Stimulated activated CD4-positive, alpha-beta T cell treated with anti-CD3 and anti-CD28 coated beads, Interleukin-12 subunit alpha, Interleukin-12 subunit beta, amount 100 ng/mL, for 4 hours (primary cell): ENCODE data around the gene ADAM22.

ENCODE experiments used
- DNase-seq: peaks from one replicate; pipeline ENCODE4 v3.0.0-alpha.2; 2020

Gene ADAM22

GRCh38 chr7:88176190-88176589 lies 242.1 kb downstream of the ADAM22 start:
- no peak for DNase-seq

GRCh38 chr7:88183051-88183450 lies 249.0 kb downstream of the ADAM22 start:
- no peak for DNase-seq

DNA sequence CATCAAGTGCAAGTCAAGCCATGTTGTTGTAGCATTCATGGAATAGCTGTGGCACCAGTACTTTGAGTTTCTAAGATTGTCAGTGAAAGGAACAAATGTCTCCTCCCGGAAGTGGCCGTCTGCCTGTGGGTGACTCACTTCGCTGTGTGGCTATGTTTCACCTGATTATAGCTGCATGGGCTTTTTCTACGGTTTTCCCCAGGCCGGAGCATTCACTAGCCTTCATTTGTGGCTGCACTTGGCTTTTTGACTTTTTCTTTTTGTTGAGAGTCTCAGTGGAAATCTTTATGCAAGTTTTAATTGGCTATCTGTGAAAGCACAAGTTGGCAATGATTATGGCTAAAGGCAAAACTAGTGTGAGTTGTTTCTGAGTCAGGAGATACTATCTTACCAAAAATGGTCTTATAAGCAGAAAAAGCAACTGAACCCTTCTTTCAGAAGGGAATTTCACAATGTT lies 250.8 kb downstream of the ADAM22 start:
- no peak for DNase-seq

GRCh38 chr7:88185650-88186049 lies 251.6 kb downstream of the ADAM22 start:
- DNase-seq = no peak

DNA sequence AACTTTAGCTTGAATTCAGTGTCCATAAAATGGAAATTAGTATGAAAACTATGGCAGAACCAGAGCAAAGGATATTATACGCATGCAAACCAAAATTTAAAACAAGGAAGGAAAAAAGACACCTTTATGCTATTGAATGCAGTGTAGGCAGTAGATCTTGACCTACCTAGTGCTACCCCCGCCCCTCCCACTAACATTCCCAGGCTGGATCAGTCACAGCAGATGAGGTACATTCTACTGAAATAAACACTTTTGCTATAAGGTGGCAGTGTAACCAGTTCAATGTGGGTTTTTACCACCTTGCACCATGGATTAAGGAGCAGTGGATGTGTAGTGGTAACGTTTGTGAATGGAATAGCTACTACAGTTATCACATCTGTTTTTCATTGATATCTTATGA lies 257.9 kb downstream of the ADAM22 start:
- DNase-seq = no peak

GRCh38 chr7:88200261-88200660 lies 266.2 kb downstream of the ADAM22 start:
- DNase-seq = no peak

- DNase-seq = no peak
These were observed 266.7 kb downstream of the ADAM22 start for GRCh38 chr7:88200789-88201188.

DNA sequence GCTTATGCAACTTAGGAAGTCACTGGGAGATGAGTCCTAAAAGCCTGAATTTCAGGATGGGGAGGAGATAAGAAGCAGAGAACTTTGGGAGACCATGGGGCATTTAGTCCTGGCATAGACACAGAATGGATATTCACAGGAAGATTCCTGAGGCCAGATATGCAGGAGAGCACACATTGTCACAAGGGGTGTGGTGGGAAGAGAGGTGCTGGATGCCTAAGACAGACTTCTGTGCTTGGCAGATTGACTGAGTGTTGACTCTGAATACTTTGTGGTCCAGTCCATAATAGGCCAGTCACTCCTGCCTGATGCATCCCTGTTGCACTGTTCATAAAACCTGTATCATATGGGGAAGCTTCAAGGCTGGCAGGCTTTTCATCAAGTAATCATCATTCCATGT lies 267.3 kb downstream of the ADAM22 start:
- DNase-seq = no peak

DNA sequence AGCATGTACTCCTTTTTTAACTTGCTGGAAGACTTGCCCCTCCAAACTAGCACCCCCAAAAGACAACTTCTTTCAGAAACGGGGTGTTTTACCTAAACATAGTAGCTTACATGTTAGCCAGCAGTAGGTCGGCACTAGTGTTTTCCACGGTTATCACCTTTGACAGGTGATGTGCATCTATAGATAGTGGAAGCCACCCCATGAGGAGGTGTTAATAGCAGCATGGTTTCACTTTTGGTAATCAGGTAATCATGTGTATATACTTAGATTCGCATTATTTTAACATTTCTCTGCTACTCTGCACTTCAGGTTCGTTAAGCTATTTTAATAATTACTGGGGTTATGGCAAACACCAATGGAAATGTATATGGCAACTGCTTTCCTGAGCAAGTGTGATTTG lies 268.2 kb downstream of the ADAM22 start:
- DNase-seq = no peak

GRCh38 chr7:88202799-88203198 lies 268.7 kb downstream of the ADAM22 start:
- no peak for DNase-seq

DNA sequence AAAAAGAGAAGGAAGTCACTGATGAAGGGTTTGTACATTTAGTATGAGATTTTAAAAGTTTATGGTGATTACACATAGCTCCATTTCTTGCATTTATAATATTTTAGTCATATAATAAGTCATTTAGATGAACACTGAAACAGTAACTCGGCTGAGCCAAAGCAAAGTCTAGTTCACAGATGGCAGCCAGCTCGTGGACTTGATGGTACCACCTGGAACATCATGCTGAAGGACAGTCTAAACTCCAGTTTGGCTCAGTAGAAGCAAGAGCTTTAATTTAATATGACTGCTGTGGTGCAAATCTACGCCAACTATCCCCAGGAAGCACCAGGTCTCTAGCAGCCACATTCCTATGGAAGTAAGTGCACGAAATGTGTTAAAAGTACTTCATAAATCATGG lies 269.4 kb downstream of the ADAM22 start:
- no peak for DNase-seq

GRCh38 chr7:88204525-88205110 lies 270.6 kb downstream of the ADAM22 start:
- DNase-seq = no peak

DNA sequence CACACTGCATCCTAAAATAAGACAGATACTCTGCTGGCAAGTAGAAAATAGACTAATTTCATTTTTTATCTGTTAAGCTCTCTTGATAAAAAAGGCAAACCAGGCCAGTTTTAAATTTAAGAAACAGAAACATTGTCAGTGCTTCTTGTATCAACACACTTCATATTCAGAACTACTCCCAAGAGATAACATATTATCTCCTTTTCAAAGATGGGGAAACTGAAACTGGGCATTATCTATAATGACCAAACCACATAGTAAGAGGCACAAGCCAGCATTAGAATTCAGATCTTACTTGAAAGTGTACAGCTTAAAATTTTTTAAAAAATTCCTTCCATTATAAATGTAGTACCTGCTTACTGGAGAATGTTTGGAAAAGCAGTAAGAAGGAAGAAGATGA lies 271.1 kb downstream of the ADAM22 start:
- DNase-seq = no peak

GRCh38 chr7:88206254-88206653 lies 272.2 kb downstream of the ADAM22 start:
- DNase-seq = no peak

DNA sequence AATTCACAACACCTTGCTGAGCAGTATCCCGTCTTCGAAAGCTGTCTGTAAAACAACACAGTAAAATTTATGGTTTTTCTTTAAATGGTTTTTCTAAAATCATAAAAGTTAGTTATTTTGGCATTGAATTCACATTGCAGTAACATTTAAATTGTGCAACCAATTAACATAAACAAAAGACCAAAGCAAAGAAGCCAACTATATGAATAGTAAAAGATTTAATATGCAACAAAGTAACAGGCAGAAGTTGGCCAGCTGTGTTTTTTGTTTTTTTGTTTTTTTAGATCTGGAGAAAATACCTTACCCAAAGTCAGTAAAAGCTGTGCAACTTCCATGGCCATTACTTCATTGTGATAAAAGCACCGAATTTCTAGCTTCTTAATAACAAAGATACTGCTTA lies 274.5 kb downstream of the ADAM22 start:
- no peak for DNase-seq

DNA sequence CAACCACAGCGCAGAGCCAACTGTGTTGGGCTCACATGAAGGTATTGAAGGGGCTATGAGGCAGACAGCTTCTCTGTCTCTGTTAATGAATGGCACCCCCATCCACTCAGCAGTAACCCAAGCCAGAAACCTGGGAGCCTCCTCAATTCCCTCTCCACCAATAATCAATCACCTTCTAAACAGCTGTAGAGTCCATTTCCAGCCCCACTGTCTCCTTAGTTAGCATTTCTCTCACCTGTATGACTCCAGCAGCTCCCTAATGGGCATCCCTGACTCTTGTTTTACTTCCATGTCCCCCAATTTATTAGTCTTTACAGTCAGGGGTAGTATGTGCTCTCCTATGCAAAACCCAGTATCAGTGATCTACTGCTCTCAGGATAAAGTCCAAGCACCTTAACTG lies 278.9 kb downstream of the ADAM22 start:
- no peak for DNase-seq

DNA sequence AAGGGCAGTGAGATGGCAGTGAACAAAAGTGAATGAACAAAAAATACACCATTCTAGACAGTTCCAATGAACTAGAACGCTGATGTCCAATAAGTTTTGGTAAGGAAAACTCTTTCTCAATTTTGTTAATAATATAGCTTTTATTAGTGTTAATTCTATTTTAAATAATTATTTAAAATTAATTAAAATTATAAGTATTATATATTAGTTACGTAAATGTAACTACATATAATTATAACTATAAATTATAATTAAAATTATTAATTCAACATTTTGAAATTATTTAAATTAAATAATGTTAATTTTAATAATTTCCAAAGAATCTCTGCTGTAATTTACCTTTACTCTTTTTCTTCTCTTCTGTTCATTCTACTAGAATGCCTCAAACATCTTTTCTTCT lies 280.4 kb downstream of the ADAM22 start:
- DNase-seq = no peak

DNA sequence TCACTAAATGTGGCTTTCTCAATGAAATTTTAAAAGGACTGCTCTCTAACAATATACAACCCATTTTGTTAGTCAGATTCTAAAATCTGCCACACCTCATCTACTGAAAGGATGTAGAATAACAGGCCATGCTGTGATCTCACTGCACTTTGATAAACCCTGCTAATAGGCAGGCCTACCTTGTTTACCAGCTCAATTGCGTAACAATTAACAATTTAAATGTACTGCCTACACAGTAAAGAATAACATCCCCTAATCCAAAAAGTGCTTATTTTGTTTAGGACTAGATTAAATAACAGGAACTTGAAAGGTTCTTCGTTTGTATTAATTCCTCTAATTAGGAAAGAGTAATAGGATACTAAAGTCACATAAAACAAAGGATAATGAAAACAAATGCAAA lies 281.2 kb downstream of the ADAM22 start:
- DNase-seq = no peak

DNA sequence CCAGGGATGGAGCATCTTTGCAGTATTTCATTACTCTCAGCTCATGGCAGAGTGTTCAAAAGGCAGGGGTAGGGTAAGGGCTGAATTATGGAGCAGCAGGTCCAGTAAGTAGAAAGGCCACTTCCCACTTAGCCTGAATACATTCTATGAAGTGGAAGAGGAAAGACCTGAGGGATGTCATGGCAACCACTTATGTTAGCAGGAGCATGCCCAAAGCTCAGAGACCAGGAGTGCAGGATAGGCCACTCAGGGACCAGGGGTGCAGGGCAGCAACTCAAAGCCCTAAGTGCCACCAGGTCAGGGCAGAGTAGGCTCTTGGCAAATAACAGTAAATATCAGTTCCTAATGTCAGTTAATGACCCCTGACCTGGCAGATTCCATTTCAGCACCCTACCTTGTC lies 282.2 kb downstream of the ADAM22 start:
- DNase-seq = no peak

DNA sequence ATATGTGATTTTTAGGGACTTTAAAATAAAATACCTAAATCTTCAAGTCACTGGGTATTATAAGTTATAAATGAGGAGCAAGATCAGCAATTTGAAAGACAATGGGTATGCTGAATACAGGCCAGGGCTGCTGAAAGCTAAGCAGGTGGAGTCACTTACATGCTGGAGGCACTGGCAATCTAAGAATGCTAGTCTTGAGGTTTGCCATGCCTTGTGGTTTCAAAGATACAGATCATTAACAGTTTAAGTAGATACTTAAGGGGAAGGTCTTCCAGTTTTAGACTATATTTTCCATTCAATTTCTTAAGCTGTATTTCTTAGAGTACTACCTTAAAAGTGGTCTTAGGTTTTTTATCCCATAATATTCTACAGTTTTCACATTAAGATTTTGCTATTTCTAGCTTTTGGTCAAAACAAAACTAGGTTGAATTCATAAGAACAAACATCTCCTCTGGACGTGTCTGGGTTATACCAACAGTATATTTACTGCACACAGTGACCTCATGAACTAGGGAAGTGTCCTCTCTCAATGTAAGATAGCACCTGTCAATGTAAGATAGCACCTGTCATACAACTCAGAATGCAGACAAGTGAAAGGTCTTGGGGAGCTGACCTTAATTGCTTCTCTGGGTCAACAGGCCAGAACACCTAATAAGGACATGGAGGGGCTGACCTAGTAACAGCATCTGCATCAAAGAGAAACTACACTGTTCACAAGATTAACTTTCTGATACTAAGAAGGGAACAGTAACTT lies 283.8 kb downstream of the ADAM22 start:
- no peak for DNase-seq

DNA sequence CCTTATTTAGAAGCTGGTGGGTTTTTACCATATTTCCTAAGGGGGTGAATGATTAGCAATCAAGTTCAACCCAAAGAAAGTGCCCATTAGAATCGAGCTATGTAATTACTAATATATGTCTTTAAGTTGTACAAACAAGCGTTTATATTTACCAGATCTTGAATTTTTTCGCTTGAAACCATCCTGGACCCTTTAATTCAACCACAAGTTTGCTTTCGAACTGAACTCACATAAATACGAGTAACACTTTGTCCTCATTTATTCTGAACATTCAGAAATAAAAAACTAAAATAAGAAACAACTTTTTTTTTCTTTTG lies 284.3 kb downstream of the ADAM22 start:
- DNase-seq = no peak

DNA sequence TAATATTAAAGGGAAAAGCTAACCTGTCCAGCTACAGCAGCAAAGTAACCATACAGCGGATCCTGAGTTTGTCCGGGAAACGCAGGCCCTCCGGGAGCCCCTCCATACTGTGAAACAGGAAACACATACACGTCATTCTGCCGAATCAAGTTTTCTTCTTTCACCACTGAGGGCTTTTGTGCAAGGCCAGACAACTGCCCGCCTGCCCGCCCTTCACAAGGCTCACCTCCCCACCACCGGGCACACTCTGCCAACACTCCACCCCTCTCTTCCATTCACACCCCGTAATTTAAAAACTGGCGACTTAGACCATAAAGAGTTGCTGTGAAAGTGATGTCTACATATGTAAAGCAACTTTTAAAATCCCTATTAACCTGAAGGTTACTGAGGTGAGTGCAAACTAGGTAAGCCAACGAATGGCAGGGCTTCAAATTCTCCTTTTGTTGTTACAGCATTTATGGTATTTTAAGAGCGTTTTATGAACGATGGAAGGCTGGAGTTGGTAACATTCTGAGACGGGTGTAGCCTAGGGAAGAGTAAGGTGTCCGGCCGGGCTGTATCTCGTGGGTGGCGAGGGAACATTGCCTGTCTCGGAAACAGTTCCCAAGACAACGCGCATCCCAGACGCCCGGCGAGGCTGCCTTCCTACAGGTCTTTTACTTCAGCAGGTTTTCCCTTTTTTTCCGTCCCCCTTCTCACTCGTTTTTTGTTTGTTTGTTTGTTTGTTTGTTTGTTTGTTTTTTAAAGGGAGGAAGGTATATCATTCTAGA lies 285.0 kb downstream of the ADAM22 start:
- peak; percentile 7 for DNase-seq

DNA sequence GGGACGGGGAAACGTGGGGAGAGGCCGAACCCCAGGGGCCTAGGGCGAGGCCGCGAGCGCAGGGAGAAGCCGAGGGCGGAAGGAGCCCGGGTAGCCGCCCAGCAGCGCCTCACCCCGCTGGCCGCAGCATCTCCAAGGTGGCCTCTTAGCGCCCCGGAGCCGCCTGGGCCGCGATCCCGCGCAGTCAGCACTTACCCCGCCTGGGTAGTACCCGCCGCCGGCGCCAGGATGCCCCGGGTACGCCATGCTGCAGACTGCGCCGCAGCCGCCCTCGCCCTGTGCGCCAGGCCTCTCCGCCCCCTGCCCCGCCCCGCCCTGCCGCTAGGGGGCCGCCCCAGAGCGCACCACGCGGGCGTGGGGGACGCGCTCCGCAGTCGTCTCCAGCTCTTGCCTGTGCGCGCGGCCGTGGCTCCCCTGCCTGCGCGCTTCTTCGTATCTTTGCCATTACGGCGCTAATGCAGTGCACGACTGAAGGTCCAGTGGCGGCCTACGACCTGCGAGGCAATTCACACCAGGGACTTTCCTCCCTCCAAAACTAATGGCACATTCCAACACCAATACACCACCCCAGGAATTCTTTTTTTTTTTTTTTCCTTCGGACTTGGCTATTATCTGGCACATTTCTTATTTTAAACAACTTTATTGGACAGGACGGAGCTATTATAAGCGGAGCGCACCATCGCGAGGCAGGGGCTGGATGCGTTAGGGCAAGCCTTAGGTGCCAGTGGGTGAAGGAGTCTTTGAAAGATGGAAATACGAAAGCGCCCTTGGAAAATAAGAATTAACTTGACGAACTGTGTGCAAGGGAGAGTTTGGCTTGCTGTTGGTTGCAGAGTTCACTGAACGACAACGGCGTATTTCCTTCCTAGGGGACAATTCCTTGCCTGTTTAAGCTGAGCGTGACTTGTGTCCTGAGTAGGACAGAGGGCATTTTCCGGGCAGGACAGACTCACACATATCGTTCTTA lies 286.0 kb downstream of the ADAM22 start, which contains the start of gene SRI:
Gene SRI, minus strand, starts transcription at position 258 of the 967 bp plus-strand sequence. Its CDS starts 12 bp downstream, at position 246.
- peak; percentile 90 for DNase-seq
